GM19351 (cell line): ENCODE results near the gene PLA2G4D.

Experiments used
- ATAC-seq: cut with Tn5 transposase; IDR thresholded peaks from one replicate; pipeline ENCODE4 v1.9.1; 2021; ENCODE audit warnings: mild to moderate bottlenecking, moderate library complexity; ENCODE audit not compliant: unreplicated experiment

PLA2G4D gene

GRCh38 chr15:42077689-42078088 lies 16.7 kb downstream of the PLA2G4D start:
- ATAC-seq = no peak

- no peak for ATAC-seq
These were observed 20.9 kb downstream of the PLA2G4D start for GRCh38 chr15:42073418-42073817.

DNA sequence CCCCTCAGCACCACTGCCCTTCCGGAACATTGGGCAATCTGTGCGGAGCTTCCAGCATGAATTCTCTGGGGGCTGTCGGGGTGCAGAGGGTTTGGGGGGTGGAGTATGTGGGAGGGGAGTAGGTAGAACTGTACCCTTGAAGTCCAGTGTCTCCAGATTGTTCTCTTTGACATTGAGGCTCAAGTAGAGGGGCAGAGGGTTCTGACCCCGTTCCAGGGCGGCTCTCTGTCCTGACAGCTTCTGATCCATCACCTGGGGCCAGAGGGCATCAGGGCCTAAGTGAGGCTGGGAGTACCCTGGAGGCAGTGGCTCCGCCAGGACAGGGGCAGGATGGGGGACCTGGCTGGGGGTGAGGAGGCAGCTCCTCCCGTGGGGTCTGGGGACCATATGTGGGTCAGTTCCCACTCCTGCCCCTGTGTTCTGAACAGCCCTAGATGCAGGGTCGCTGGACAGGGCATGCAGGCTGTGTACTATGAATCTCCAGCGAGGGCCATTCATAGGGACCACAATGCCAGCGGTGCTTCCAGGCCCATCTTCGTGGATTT lies 22.1 kb downstream of the PLA2G4D start:
- no peak for ATAC-seq

GRCh38 chr15:42071717-42072116 lies 22.6 kb downstream of the PLA2G4D start:
- no peak for ATAC-seq

DNA sequence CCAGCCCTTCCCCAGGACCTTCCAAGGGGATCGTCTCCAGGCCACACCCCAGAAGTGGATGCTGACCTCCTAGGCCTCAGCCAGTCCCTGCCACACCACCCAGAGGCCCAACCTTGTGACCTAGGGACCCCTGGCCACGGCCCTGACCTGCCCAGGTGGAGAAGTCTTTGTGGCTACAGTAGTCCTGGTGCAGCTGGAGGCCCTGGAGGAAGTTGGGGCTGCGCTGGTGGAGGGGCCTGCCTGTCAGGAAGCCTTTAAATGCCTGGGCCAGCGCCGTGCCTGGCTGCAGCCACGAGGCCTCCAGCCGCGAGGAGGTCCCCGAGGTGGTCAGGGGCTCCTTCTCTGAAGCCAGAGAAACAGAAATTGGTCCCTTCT lies 23.4 kb downstream of the PLA2G4D start:
- no peak for ATAC-seq

GRCh38 chr15:42070279-42070975 lies 23.9 kb downstream of the PLA2G4D start:
- ATAC-seq = no peak

GRCh38 chr15:42069496-42070278 lies 24.7 kb downstream of the PLA2G4D start:
- ATAC-seq = no peak

GRCh38 chr15:42069025-42069424 lies 25.3 kb downstream of the PLA2G4D start:
- no peak for ATAC-seq

- ATAC-seq = no peak
These were observed 25.8 kb downstream of the PLA2G4D start for GRCh38 chr15:42068601-42069000.

GRCh38 chr15:42066764-42067415 lies 27.5 kb downstream of the PLA2G4D start:
- ATAC-seq = no peak

DNA sequence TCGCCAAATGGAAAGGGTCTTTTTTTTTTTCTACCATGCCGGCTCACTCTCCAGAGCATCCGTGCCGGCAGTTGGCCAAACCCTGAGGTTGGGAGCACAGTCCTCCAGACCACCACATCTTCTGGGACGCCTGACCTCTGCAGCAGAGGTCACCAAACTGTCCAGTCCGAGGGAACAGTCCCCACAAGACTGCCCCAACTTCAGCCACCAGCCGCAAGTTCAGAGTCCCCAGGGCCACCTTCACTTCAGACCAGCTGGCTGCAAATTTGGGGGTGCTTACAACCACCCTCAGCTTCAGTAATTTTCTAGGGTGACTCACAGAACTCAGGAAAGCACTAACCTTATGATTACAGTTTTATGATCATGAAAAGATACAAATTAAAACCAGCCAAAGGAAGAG lies 28.9 kb downstream of the PLA2G4D start:
- no peak for ATAC-seq

GRCh38 chr15:42065033-42065432 lies 29.3 kb downstream of the PLA2G4D start:
- no peak for ATAC-seq

- ATAC-seq = no peak
These were observed 30.1 kb downstream of the PLA2G4D start for GRCh38 chr15:42064271-42064670.

DNA sequence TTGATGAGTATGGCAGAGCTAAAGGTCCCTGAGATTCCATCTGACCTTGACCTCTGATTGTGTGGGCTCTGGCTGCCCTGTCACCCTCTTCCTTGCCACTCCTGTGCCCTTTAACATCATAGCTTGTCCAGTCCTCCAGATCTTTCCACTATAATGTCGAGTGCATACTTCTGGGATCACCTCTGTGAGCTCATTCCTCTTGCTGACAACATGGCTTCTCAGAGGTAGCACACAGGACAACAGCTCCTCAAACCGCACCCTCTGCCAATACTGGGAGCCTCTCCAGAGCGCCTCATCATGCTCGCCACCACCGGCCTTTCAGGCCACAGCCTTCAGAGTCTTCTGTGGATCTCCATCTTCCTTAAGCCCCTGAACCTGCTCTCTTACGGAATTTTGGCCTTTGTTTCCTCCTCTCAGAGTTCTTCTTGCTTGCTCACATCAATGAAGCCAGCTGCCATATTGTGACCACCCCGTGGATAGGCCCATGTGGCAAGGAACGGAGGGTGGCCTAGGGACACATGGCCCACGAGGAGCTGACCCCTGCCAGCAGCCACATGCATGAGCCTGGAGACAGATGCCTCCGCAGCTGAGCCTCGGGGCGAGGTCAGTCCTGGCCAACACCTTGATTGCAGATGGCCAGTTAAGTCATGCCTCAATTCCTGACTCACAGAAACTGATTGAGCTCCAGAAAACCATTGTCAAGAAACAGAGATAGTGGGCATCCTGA lies 31.1 kb downstream of the PLA2G4D start:
- no peak for ATAC-seq

DNA sequence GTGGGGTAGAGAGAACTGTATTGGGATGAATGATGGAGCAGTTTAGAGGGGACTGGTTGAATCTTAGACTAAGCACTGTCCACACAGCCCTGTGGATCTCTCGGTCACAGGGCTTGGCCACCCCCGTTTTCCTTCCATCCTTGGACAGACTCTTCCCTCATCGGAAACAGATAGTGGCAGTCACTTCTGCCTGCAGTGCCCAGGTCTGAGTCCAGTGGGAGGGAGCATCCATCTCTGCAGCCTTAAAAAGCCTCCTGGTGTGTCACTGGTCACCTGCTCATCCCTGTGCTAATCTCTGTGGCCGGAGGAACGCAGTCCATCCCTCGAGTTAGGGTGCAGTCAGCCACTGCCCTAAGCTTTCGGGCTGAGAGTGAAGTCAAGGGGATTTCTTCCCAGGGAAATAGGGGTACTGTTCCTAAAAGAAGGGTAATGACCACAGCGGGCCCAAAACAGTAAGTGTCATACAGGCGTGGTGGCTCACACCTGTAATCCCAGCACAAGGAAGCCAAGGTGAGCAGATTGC lies 32.0 kb downstream of the PLA2G4D start:
- no peak for ATAC-seq

- no peak for ATAC-seq
These were observed 33.6 kb downstream of the PLA2G4D start for GRCh38 chr15:42060797-42061196.

GRCh38 chr15:42060477-42060763 lies 33.9 kb downstream of the PLA2G4D start:
- ATAC-seq = no peak

- ATAC-seq = no peak
These were observed 34.5 kb downstream of the PLA2G4D start for GRCh38 chr15:42059661-42060476.

DNA sequence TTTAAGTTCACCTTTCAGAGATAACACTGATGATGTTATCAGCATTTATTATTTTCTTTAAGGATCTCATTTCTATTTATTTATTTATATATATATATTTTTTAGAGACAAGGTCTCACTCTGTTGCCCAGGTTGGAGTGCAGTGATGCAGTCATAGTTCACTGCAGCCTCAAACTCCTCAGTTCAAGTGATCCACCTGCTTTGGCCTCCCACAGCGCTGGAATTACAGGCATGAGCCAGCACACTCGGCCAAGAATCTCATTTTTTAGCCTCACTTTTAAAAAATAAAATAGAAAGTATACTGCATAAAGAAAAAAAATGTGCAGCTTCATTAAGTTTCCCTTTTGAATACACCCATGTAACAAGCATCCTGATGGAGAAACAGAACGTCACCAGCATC lies 35.6 kb downstream of the PLA2G4D start:
- ATAC-seq = no peak
